CD14-positive monocyte (primary cell): ENCODE results near the gene TAPT1. TPM values are rescaled to one million over a fixed set of nuclear protein-coding genes. Genes with fewer than 3 reads are reported as not detected.

Source experiments
- DNase-seq, 3 donors: peaks; one replicate each; pipeline ENCODE4 v3.0.0-alpha.2; 2011 to 2022
- H2AFZ ChIP-seq: 2 replicates; pipeline ENCODE4 v1.6.0; 2012; ENCODE audit warnings: mild to moderate bottlenecking, low read depth, low read length, inconsistent platforms; ENCODE audit not compliant: insufficient read depth, poor library complexity, severe bottlenecking
- H3K27ac ChIP-seq, 2 donors: 1 replicate in 1 of 2; 2 replicates in 1 of 2; pipeline ENCODE4 v1.5.1; 2012 to 2013; ENCODE audit warnings: low read length in 2 of 2, control low read depth in 1 of 2, inconsistent platforms in 1 of 2, low read depth in 1 of 2, mild to moderate bottlenecking in 1 of 2
- H3K27me3 ChIP-seq, 2 donors: one replicate each; pipeline versions ENCODE4 v1.6.0 to v1.6.1; 2011 to 2013; ENCODE audit warnings: low read length in 2 of 2; ENCODE audit not compliant: control insufficient read depth in 2 of 2, insufficient read depth in 2 of 2
- H3K36me3 ChIP-seq, 2 donors: replicated peaks in 1 of 2; 1 replicate in 1 of 2; 2 replicates in 1 of 2; pipeline versions ENCODE4 v1.5.1 to v1.6.1; 2012 to 2013; ENCODE audit warnings: low read length in 2 of 2, control low read depth in 1 of 2, inconsistent platforms in 1 of 2, mild to moderate bottlenecking in 1 of 2; ENCODE audit not compliant: insufficient read depth in 2 of 2, control insufficient read depth in 1 of 2
- H3K4me1 ChIP-seq, 2 donors: 1 replicate in 1 of 2; 2 replicates in 1 of 2; pipeline versions ENCODE4 v1.5.1 to v1.6.1; 2012 to 2013; ENCODE audit warnings: low read length in 2 of 2, control low read depth in 1 of 2, inconsistent platforms in 1 of 2, mild to moderate bottlenecking in 1 of 2, moderate library complexity in 1 of 2; ENCODE audit not compliant: insufficient read depth in 2 of 2, control insufficient read depth in 1 of 2
- H3K4me2 ChIP-seq: replicated peaks from 2 replicates; pipeline ENCODE3; 2012; ENCODE audit warnings: low read length, moderate library complexity, mild to moderate bottlenecking; ENCODE audit not compliant: poor library complexity, severe bottlenecking; ENCODE audit errors: extremely low read depth
- H3K4me3 ChIP-seq, 3 experiments: fragments of 200-600 bp in 1 of 3; sonication (generic) in 1 of 3; replicated peaks in 1 of 3; 1 replicate in 2 of 3; 2 replicates in 1 of 3; pipeline ENCODE4 v1.5.1; 2011 to 2013; ENCODE audit warnings: low read length in 3 of 3, mild to moderate bottlenecking in 3 of 3, control low read depth in 2 of 3, low read depth in 2 of 3, inconsistent platforms in 1 of 3, moderate library complexity in 1 of 3
- H3K79me2 ChIP-seq: 2 replicates; pipeline ENCODE4 v1.6.0; 2012; ENCODE audit warnings: mild to moderate bottlenecking, control low read depth, inconsistent platforms, low read length, moderate library complexity; ENCODE audit not compliant: insufficient read depth
- H3K9ac ChIP-seq: 2 replicates; pipeline ENCODE4 v1.6.0; 2017; ENCODE audit warnings: low read length, mild to moderate bottlenecking; ENCODE audit not compliant: insufficient read depth, poor library complexity, severe bottlenecking
- H3K9me3 ChIP-seq, 2 donors: replicated peaks in 1 of 2; 1 replicate in 1 of 2; 2 replicates in 1 of 2; pipeline versions ENCODE4 v1.5.1 to v1.6.1; 2012 to 2013; ENCODE audit warnings: low read length in 2 of 2, control low read depth in 1 of 2; ENCODE audit not compliant: control insufficient read depth in 1 of 2, insufficient read depth in 1 of 2
- H4K20me1 ChIP-seq: 2 replicates; pipeline ENCODE4 v1.6.0; 2012; ENCODE audit warnings: mild to moderate bottlenecking, low read length, control low read depth, moderate library complexity; ENCODE audit not compliant: insufficient read depth
- H3K27ac Mint-ChIP-seq, 7 donors: one replicate each; pipeline ENCODE4 v1.8.0; 2020; ENCODE audit warnings: mild to moderate bottlenecking in 7 of 7, mixed read lengths in 7 of 7, moderate library complexity in 6 of 7, inconsistent platforms in 2 of 7
- H3K27me3 Mint-ChIP-seq, 3 donors: one replicate each; pipeline ENCODE4 v1.8.0; 2021 to 2022; ENCODE audit warnings: low read depth in 3 of 3, mild to moderate bottlenecking in 3 of 3, mixed read lengths in 3 of 3, moderate library complexity in 3 of 3, inconsistent platforms in 1 of 3
- H3K36me3 Mint-ChIP-seq, 2 donors: one replicate each; pipeline ENCODE4 v1.8.0; 2020; ENCODE audit warnings: mixed read lengths in 2 of 2, inconsistent platforms in 1 of 2, mild to moderate bottlenecking in 1 of 2
- H3K4me1 Mint-ChIP-seq: one replicate; pipeline ENCODE4 v1.8.0; 2020; ENCODE audit warnings: mild to moderate bottlenecking, mixed read lengths
- H3K4me3 Mint-ChIP-seq, 2 donors: one replicate each; pipeline ENCODE4 v1.8.0; 2020; ENCODE audit warnings: mild to moderate bottlenecking in 2 of 2, mixed read lengths in 2 of 2, moderate library complexity in 1 of 2
- H3K9me3 Mint-ChIP-seq, 7 donors: one replicate each; pipeline ENCODE4 v1.8.0; 2020 to 2022; ENCODE audit warnings: mixed read lengths in 7 of 7, mild to moderate bottlenecking in 6 of 7, moderate library complexity in 6 of 7, inconsistent platforms in 2 of 7
- CTCF ChIP-seq: fragments of 200-600 bp; IDR thresholded peaks from one replicate; pipeline ENCODE4 v1.8.0; 2022; ENCODE audit warnings: antibody characterized with exemption, mild to moderate bottlenecking
- WGBS: methylation state at CpG from one replicate; pipeline ENCODE4 v1.1.5; 2013; ENCODE audit warnings: missing lambda C conversion rate; ENCODE audit not compliant: insufficient coverage; 5-methylcytosine and 5-hydroxymethylcytosine counted together
- intact Hi-C, 2 donors: fragments of 100-400 bp; cut with micrococcal nuclease; formaldehyde crosslinking; loops; one replicate each; pipeline versions ENCODE4 v1.15.0 to v1.15.1; 2023
- polyA plus RNA-seq, 3 donors: library from polyadenylated mRNA; depleted of rRNA in 1 of 3; unstranded in 2 of 3; stranded (reverse) in 1 of 3; fragments of 300-500 nt in 2 of 3; fragments of >200 nt in 1 of 3; fragmentation: Illumina TruSeq in 2 of 3; gene quantifications; 1 replicate in 2 of 3; 2 replicates in 1 of 3; pipeline ENCODE4 v1.2.3, GENCODE V29; 2012 to 2021

TAPT1 gene
- polyA plus RNA-seq, 3 donors = 15.2 to 18.4 (median 16.0) TPM

- intact Hi-C loops = no loop called here
- peaks cover 0 to 52% of the 10 kb centered on the region in 2 donors for H3K36me3 ChIP-seq
- peaks cover 98% of the 10 kb centered on the region for H3K79me2 ChIP-seq
- no peaks in the 10 kb centered on the region for H3K27me3 ChIP-seq
- Mint-ChIP-seq H3K9me3 (no peaks in the 10 kb centered on the region), H3K4me3 (peak overlapping the region in 1 of 2 donors; percentile 63), H3K4me1 (peaks cover 46% of the 10 kb centered on the region), H3K36me3 (peaks cover 28 to 45% of the 10 kb centered on the region in 2 donors), H3K27ac (peak overlapping the region; percentile 13 to 83 (median 61)), H3K27me3 (no peaks in the 10 kb centered on the region)
- WGBS = 100% methylated on average over 1 of the region's 6 CpGs
- no peak overlapping the region for H3K9ac ChIP-seq
- no peak overlapping the region for H3K4me3 ChIP-seq
- H4K20me1 ChIP-seq = peaks cover 86% of the 10 kb centered on the region
- peak overlapping the region in 1 of 2 donors; percentile 68 for H3K27ac ChIP-seq
- H3K4me1 ChIP-seq = peaks cover 22 to 24% of the 10 kb centered on the region in 2 donors
- no peaks in the 10 kb centered on the region for H3K9me3 ChIP-seq
- H3K4me2 ChIP-seq = peak overlapping the region; percentile 23
- H2AFZ ChIP-seq = no peak overlapping the region
- peak in 2 of 3 donors; percentile 43 to 52 for DNase-seq
- no peak for TF ChIP-seq CTCF
Measured at GRCh38 chr4:16217300-16218051, 8.8 kb downstream of the TAPT1 start.

- no peak for TF ChIP-seq CTCF
- Histone ChIP-seq H3K4me1 (peaks cover 27 to 30% of the 10 kb centered on the region in 2 donors), H3K9ac (no peak overlapping the region), H3K27ac (peak overlapping the region in 1 of 2 donors; percentile 39), H3K79me2 (peaks cover 98% of the 10 kb centered on the region), H3K36me3 (peaks cover 3 to 71% of the 10 kb centered on the region in 2 donors), H3K9me3 (no peaks in the 10 kb centered on the region), H3K4me3 (no peak overlapping the region), H4K20me1 (peaks cover 79% of the 10 kb centered on the region), H3K4me2 (no peak overlapping the region), H2AFZ (no peak overlapping the region), H3K27me3 (no peaks in the 10 kb centered on the region)
- H3K4me3 Mint-ChIP-seq = no peak overlapping the region
- intact Hi-C loops = no loop called here
- H3K27me3 Mint-ChIP-seq = no peaks in the 10 kb centered on the region
- peak overlapping the region in 1 of 7 donors; percentile 56 for H3K27ac Mint-ChIP-seq
- no peaks in the 10 kb centered on the region for H3K9me3 Mint-ChIP-seq
- no CpG with 5 or more reads among the region's 2 CpGs for WGBS
- H3K36me3 Mint-ChIP-seq = peaks cover 43 to 48% of the 10 kb centered on the region in 2 donors
- DNase-seq = no peak
- peaks cover 49% of the 10 kb centered on the region for H3K4me1 Mint-ChIP-seq
Measured at GRCh38 chr4:16213121-16213520, 13.2 kb downstream of the TAPT1 start.
